CD4-positive, alpha-beta memory T cell (primary cell): ENCODE data around the gene ANKRD2. TPM values are rescaled to one million over a fixed set of nuclear protein-coding genes. Genes with fewer than 3 reads are reported as not detected.
"Not testable (repeated sequence)": the region's sequence is repeated elsewhere in the genome, so short reads cannot be mapped to it uniquely, and the experiment has no call there.

Experiments
- CTCF ChIA-PET: fragments of 350-600 bp; sonication (Branson Sonifier 250); formaldehyde crosslinking; loops from one replicate; lab custom pipeline; 2021; ENCODE audit warnings: inconsistent platforms; ENCODE audit not compliant: partially characterized antibody; lab: Charles Lee
- POLR2A ChIA-PET: fragments of 350-600 bp; sonication (Branson Sonifier 250); formaldehyde crosslinking; loops from one replicate; lab custom pipeline; 2021; ENCODE audit not compliant: partially characterized antibody; lab: Charles Lee
- DNase-seq, 5 donors: peaks; one replicate each; pipeline versions ENCODE4 v3.0.0 to v3.0.0-alpha.2; 2020 to 2022; ENCODE audit warnings: mixed read lengths in 1 of 5
- H3K27ac ChIP-seq: one replicate; pipeline ENCODE4 v1.7.0; 2013; ENCODE audit warnings: low read depth, low read length
- H3K27me3 ChIP-seq: 2 replicates; pipeline ENCODE4 v1.7.0; 2013; ENCODE audit warnings: mild to moderate bottlenecking, low read length, moderate library complexity; ENCODE audit not compliant: insufficient read depth
- H3K36me3 ChIP-seq: 2 replicates; pipeline ENCODE4 v1.7.0; 2013; ENCODE audit warnings: mild to moderate bottlenecking, low read length, moderate library complexity; ENCODE audit not compliant: insufficient read depth
- H3K4me1 ChIP-seq: 2 replicates; pipeline ENCODE4 v1.7.0; 2013; ENCODE audit warnings: mild to moderate bottlenecking, low read length, moderate library complexity; ENCODE audit not compliant: insufficient read depth
- H3K4me3 ChIP-seq, 2 donors: one replicate each; pipeline ENCODE4 v1.7.0; 2013; ENCODE audit warnings: low read length in 2 of 2, mild to moderate bottlenecking in 1 of 2
- H3K9me3 ChIP-seq, 2 donors: one replicate each; pipeline ENCODE4 v1.7.0; 2013; ENCODE audit warnings: low read length in 2 of 2, control low read depth in 1 of 2; ENCODE audit not compliant: control insufficient read depth in 1 of 2
- H3K27ac Mint-ChIP-seq, 7 donors: one replicate each; pipeline ENCODE4 v1.8.0; 2020 to 2021; ENCODE audit warnings: mixed read lengths in 7 of 7, mild to moderate bottlenecking in 6 of 7, inconsistent platforms in 3 of 7, moderate library complexity in 3 of 7
- H3K27me3 Mint-ChIP-seq, 2 donors: one replicate each; pipeline ENCODE4 v1.8.0; 2020 to 2021; ENCODE audit warnings: mixed read lengths in 2 of 2
- H3K36me3 Mint-ChIP-seq, 2 donors: one replicate each; pipeline ENCODE4 v1.8.0; 2020 to 2021; ENCODE audit warnings: mixed read lengths in 2 of 2, inconsistent platforms in 1 of 2, mild to moderate bottlenecking in 1 of 2
- H3K4me1 Mint-ChIP-seq, 4 donors: one replicate each; pipeline ENCODE4 v1.8.0; 2020 to 2021; ENCODE audit warnings: mixed read lengths in 4 of 4, mild to moderate bottlenecking in 1 of 4
- H3K4me3 Mint-ChIP-seq, 8 donors: one replicate each; pipeline ENCODE4 v1.8.0; 2020 to 2021; ENCODE audit warnings: mixed read lengths in 8 of 8, mild to moderate bottlenecking in 7 of 8, moderate library complexity in 6 of 8, inconsistent platforms in 3 of 8
- H3K9me3 Mint-ChIP-seq, 8 donors: one replicate each; pipeline ENCODE4 v1.8.0; 2020 to 2021; ENCODE audit warnings: mixed read lengths in 8 of 8, mild to moderate bottlenecking in 5 of 8, inconsistent platforms in 3 of 8, moderate library complexity in 1 of 8
- intact Hi-C: fragments of 100-400 bp; cut with micrococcal nuclease; formaldehyde crosslinking; loops from one replicate; pipeline ENCODE4 v1.15.1; 2023
- polyA plus RNA-seq, 2 donors: library from polyadenylated mRNA; unstranded; fragments of 300-500 nt; fragmentation: Illumina TruSeq; gene quantifications; one replicate each; pipeline ENCODE4 v1.2.3, GENCODE V29; 2021
- total RNA-seq, 2 experiments: library from RNA; stranded (reverse); gene quantifications; one replicate each; pipeline ENCODE4 v1.2.3, GENCODE V29; 2021

The ANKRD2 gene
- total and polyA plus RNA-seq, 4 experiments from 2014 or later = not detected

- POLR2A ChIA-PET = no interaction called here
- no peaks in the 10 kb centered on the region for H3K4me1 ChIP-seq
- no peaks in the 10 kb centered on the region for H3K27me3 ChIP-seq
- H3K4me1 Mint-ChIP-seq = no peaks in the 10 kb centered on the region
- intact Hi-C loops = no loop called here
- no peaks in the 10 kb centered on the region for H3K36me3 ChIP-seq
- no peaks in the 10 kb centered on the region for H3K9me3 Mint-ChIP-seq
- CTCF ChIA-PET = interaction anchor here (1.2 to 1.3 kb wide), 2 partner anchors 12 to 16 kb away, joined by 3 to 4 read pairs; no protein-coding TSS in a partner anchor
- no peak overlapping the region for H3K27ac ChIP-seq
- H3K27ac Mint-ChIP-seq = peak overlapping the region in 2 of 7 donors; percentile 42 to 84
- H3K27me3 Mint-ChIP-seq = peaks cover 0 to 2% of the 10 kb centered on the region in 2 donors
- H3K9me3 ChIP-seq = no peaks in the 10 kb centered on the region
- no peaks in the 10 kb centered on the region for H3K36me3 Mint-ChIP-seq
- H3K4me3 ChIP-seq = no peak overlapping the region
- no peak overlapping the region for H3K4me3 Mint-ChIP-seq
- DNase-seq = no peak
These were observed 2.0 kb downstream of the ANKRD2 start for GRCh38 chr10:97574374-97575126.

GRCh38 chr10:97575127-97575668, 2.6 kb downstream of the ANKRD2 start:
- no peak overlapping the region for H3K4me3 ChIP-seq
- intact Hi-C loops = no loop called here
- Mint-ChIP-seq H3K9me3 (no peaks in the 10 kb centered on the region), H3K4me1 (no peaks in the 10 kb centered on the region), H3K27ac (peak overlapping the region in 1 of 7 donors; percentile 25), H3K4me3 (no peak overlapping the region), H3K27me3 (peaks cover 0 to 2% of the 10 kb centered on the region in 2 donors), H3K36me3 (no peaks in the 10 kb centered on the region)
- no peaks in the 10 kb centered on the region for H3K4me1 ChIP-seq
- DNase-seq = no peak
- ChIA-PET CTCF (interaction anchor here (1.2 to 1.3 kb wide), 2 partner anchors 11 to 15 kb away, joined by 3 to 4 read pairs; no protein-coding TSS in a partner anchor), POLR2A (no interaction called here)
- no peaks in the 10 kb centered on the region for H3K9me3 ChIP-seq
- no peaks in the 10 kb centered on the region for H3K27me3 ChIP-seq
- H3K27ac ChIP-seq = no peak overlapping the region
- H3K36me3 ChIP-seq = no peaks in the 10 kb centered on the region

GRCh38 chr10:97576487-97576886, 3.9 kb downstream of the ANKRD2 start:
- H3K4me1 ChIP-seq, H3K27me3 Mint-ChIP-seq, intact Hi-C loops, H3K9me3 ChIP-seq, H3K27ac Mint-ChIP-seq, H3K4me1 Mint-ChIP-seq, H3K9me3 Mint-ChIP-seq, H3K36me3 ChIP-seq, H3K4me3 Mint-ChIP-seq, H3K27me3 ChIP-seq, DNase-seq, H3K27ac ChIP-seq, H3K36me3 Mint-ChIP-seq, H3K4me3 ChIP-seq, CTCF ChIA-PET, POLR2A ChIA-PET: not testable (repeated sequence)

- Mint-ChIP-seq H3K36me3 (no peaks in the 10 kb centered on the region), H3K27me3 (peaks cover 0 to 2% of the 10 kb centered on the region in 2 donors), H3K4me1 (no peaks in the 10 kb centered on the region), H3K9me3 (no peaks in the 10 kb centered on the region), H3K27ac (no peak overlapping the region), H3K4me3 (no peak overlapping the region)
- H3K4me3 ChIP-seq = no peak overlapping the region
- H3K27me3 ChIP-seq = no peaks in the 10 kb centered on the region
- DNase-seq = no peak
- H3K27ac ChIP-seq = no peak overlapping the region
- no peaks in the 10 kb centered on the region for H3K4me1 ChIP-seq
- POLR2A ChIA-PET = no interaction called here
- CTCF ChIA-PET = no interaction called here
- no peaks in the 10 kb centered on the region for H3K9me3 ChIP-seq
- H3K36me3 ChIP-seq = no peaks in the 10 kb centered on the region
- intact Hi-C loops = no loop called here
These were observed 5.1 kb downstream of the ANKRD2 start for GRCh38 chr10:97577701-97578100.

GRCh38 chr10:97578171-97578844, 5.7 kb downstream of the ANKRD2 start:
- CTCF ChIA-PET = no interaction called here
- no peaks in the 10 kb centered on the region for H3K4me1 ChIP-seq
- no peak overlapping the region for H3K27ac Mint-ChIP-seq
- intact Hi-C loops = no loop called here
- no peak overlapping the region for H3K4me3 Mint-ChIP-seq
- no peaks in the 10 kb centered on the region for H3K36me3 ChIP-seq
- POLR2A ChIA-PET = no interaction called here
- H3K9me3 Mint-ChIP-seq = no peaks in the 10 kb centered on the region
- H3K4me1 Mint-ChIP-seq = no peaks in the 10 kb centered on the region
- no peak for DNase-seq
- peaks cover 0 to 2% of the 10 kb centered on the region in 2 donors for H3K27me3 Mint-ChIP-seq
- H3K4me3 ChIP-seq = no peak overlapping the region
- H3K9me3 ChIP-seq = no peaks in the 10 kb centered on the region
- no peaks in the 10 kb centered on the region for H3K27me3 ChIP-seq
- H3K27ac ChIP-seq = no peak overlapping the region
- no peaks in the 10 kb centered on the region for H3K36me3 Mint-ChIP-seq

- no peaks in the 10 kb centered on the region for H3K36me3 ChIP-seq
- no peaks in the 10 kb centered on the region for H3K4me1 ChIP-seq
- intact Hi-C loops = no loop called here
- no peaks in the 10 kb centered on the region for H3K9me3 ChIP-seq
- H3K27ac ChIP-seq = no peak overlapping the region
- Mint-ChIP-seq H3K9me3 (no peaks in the 10 kb centered on the region), H3K4me1 (no peaks in the 10 kb centered on the region), H3K4me3 (no peak overlapping the region), H3K36me3 (no peaks in the 10 kb centered on the region), H3K27ac (peak overlapping the region in 1 of 7 donors; percentile 5), H3K27me3 (peaks cover 0 to 2% of the 10 kb centered on the region in 2 donors)
- CTCF ChIA-PET = no interaction called here
- no peaks in the 10 kb centered on the region for H3K27me3 ChIP-seq
- DNase-seq = no peak
- POLR2A ChIA-PET = no interaction called here
- no peak overlapping the region for H3K4me3 ChIP-seq
These were observed 8.1 kb downstream of the ANKRD2 start for GRCh38 chr10:97580421-97581367.
